ENCODE data around the gene ARF6.
A peak's percentile ranks its signal among the peaks of the same experiment; 100 is the strongest.
"Not testable (repeated sequence)": the region's sequence is repeated elsewhere in the genome, so short reads cannot be mapped to it uniquely, and the experiment has no call there.

The ARF6 gene

GRCh38 chr14:49876563-49877127 lies 16.2 kb upstream of the ARF6 start:
- DNase-seq (ENCODE audit: low read depth in 2 of 2) = no peak

GRCh38 chr14:49879646-49880204 lies 13.2 kb upstream of the ARF6 start:
- DNase-seq (ENCODE audit: low read depth in 2 of 2) = no peak

- DNase-seq (ENCODE audit: low read depth in 2 of 2) = no peak
Measured at GRCh38 chr14:49880267-49881064, 12.4 kb upstream of the ARF6 start.

GRCh38 chr14:49881350-49882001 lies 11.4 kb upstream of the ARF6 start:
- DNase-seq (ENCODE audit: low read depth in 2 of 2) = no peak

GRCh38 chr14:49882826-49883694 lies 9.8 kb upstream of the ARF6 start:
- DNase-seq (ENCODE audit: low read depth in 2 of 2) = no peak

- no peak for DNase-seq (ENCODE audit: low read depth in 2 of 2)
Measured at GRCh38 chr14:49886523-49886922, 6.4 kb upstream of the ARF6 start.

GRCh38 chr14:49888293-49888692 lies 4.6 kb upstream of the ARF6 start:
- no peak for DNase-seq (ENCODE audit: low read depth in 2 of 2)

- no peak for DNase-seq (ENCODE audit: low read depth in 2 of 2)
Measured at GRCh38 chr14:49892301-49892635, 614 bp upstream of the ARF6 start.

- peak; percentile 32 to 53 for DNase-seq (ENCODE audit: low read depth in 2 of 2)
Measured at GRCh38 chr14:49893309-49894213, 679 bp downstream of the ARF6 start.

- peak in 1 of 2 donors; percentile 10 for DNase-seq (ENCODE audit: low read depth in 2 of 2)
Measured at GRCh38 chr14:49894214-49895107, 1.6 kb downstream of the ARF6 start.

GRCh38 chr14:49895480-49895879 lies 2.6 kb downstream of the ARF6 start:
- DNase-seq (ENCODE audit: low read depth in 2 of 2) = no peak

- not testable (repeated sequence) for DNase-seq (ENCODE audit: low read depth in 2 of 2)
Measured at GRCh38 chr14:49896272-49896671, 3.4 kb downstream of the ARF6 start.

GRCh38 chr14:49896966-49897365 lies 4.1 kb downstream of the ARF6 start:
- DNase-seq (ENCODE audit: low read depth in 2 of 2) = no peak

GRCh38 chr14:49897414-49897813 lies 4.5 kb downstream of the ARF6 start:
- DNase-seq (ENCODE audit: low read depth in 2 of 2) = no peak

GRCh38 chr14:49897965-49898364 lies 5.1 kb downstream of the ARF6 start:
- DNase-seq (ENCODE audit: low read depth in 2 of 2) = no peak

GRCh38 chr14:49898485-49898884 lies 5.6 kb downstream of the ARF6 start:
- no peak for DNase-seq (ENCODE audit: low read depth in 2 of 2)

- DNase-seq (ENCODE audit: low read depth in 2 of 2) = no peak
Measured at GRCh38 chr14:49900973-49901372, 8.1 kb downstream of the ARF6 start.

GRCh38 chr14:49902679-49903246 lies 9.9 kb downstream of the ARF6 start:
- not testable (repeated sequence) for DNase-seq (ENCODE audit: low read depth in 2 of 2)

GRCh38 chr14:49904270-49904669 lies 11.4 kb downstream of the ARF6 start:
- DNase-seq (ENCODE audit: low read depth in 2 of 2) = no peak

Measured in stimulated activated CD4-positive, alpha-beta T cell treated with anti-CD3 and anti-CD28 coated beads, Interleukin-1b, Interleukin-23, amount 100 ng/mL, for 1 hour (primary cell).